WTC11 (cell line): Measurements from ENCODE around the gene AJM1. TPM values are rescaled to one million over a fixed set of nuclear protein-coding genes. Genes with fewer than 3 reads are reported as not detected.
A peak's percentile ranks its signal among the peaks of the same experiment; 100 is the strongest.

ENCODE experiments used
- ATAC-seq: fragments of 200-7000 bp; cut with Tn5 transposase; 2 replicates; pipeline ENCODE4 v1.10.0; 2021; ENCODE audit warnings: mild to moderate bottlenecking, moderate library complexity
- CTCF ChIA-PET: fragments of 300-600 bp; sonication (Branson Sonifier 250); formaldehyde crosslinking; loops from one replicate; lab custom pipeline; 2021; ENCODE audit warnings: antibody characterized with exemption; lab: Charles Lee
- POLR2A ChIA-PET: fragments of 350-600 bp; sonication (Branson Sonifier 250); formaldehyde crosslinking; loops from one replicate; lab custom pipeline; 2021; ENCODE audit warnings: antibody characterized with exemption; lab: Charles Lee
- DNase-seq: peaks from one replicate; pipeline ENCODE4 v3.0.0; 2021; ENCODE audit warnings: low spot score
- H3K27ac Mint-ChIP-seq: 2 replicates; pipeline ENCODE4 v1.8.0; 2021; ENCODE audit warnings: mixed read lengths
- H3K27me3 Mint-ChIP-seq: 2 replicates; pipeline ENCODE4 v1.8.0; 2021; ENCODE audit warnings: low read depth, mild to moderate bottlenecking, moderate library complexity, mixed read lengths
- H3K36me3 Mint-ChIP-seq: 2 replicates; pipeline ENCODE4 v1.8.0; 2021; ENCODE audit warnings: mixed read lengths
- H3K4me1 Mint-ChIP-seq: 2 replicates; pipeline ENCODE4 v1.8.0; 2022; ENCODE audit warnings: mixed read lengths
- H3K4me3 Mint-ChIP-seq: 2 replicates; pipeline ENCODE4 v1.8.0; 2021; ENCODE audit warnings: mild to moderate bottlenecking, moderate library complexity, mixed read lengths
- H3K9me3 Mint-ChIP-seq: 2 replicates; pipeline ENCODE4 v1.8.0; 2021; ENCODE audit warnings: mixed read lengths
- ATF1 ChIP-seq: sonication (generic); formaldehyde crosslinking; IDR thresholded peaks from 2 replicates; pipeline ENCODE4 v1.8.1; 2023; ENCODE audit warnings: mild to moderate bottlenecking, moderate library complexity, missing genetic modification reagents
- CREM ChIP-seq: sonication (generic); formaldehyde crosslinking; IDR thresholded peaks from 2 replicates; pipeline ENCODE4 v1.8.1; 2022; ENCODE audit warnings: mild to moderate bottlenecking, missing genetic modification reagents, moderate library complexity
- FOXK1 ChIP-seq: sonication (generic); formaldehyde crosslinking; IDR thresholded peaks from 2 replicates; pipeline ENCODE4 v1.8.0; 2022; ENCODE audit warnings: mild to moderate bottlenecking, moderate library complexity, missing genetic modification reagents
- FOXP1 ChIP-seq: sonication (generic); formaldehyde crosslinking; IDR thresholded peaks from 2 replicates; pipeline ENCODE4 v1.8.0; 2022; ENCODE audit warnings: missing genetic modification reagents, mild to moderate bottlenecking, moderate library complexity, borderline replicate concordance
- GABPB1 ChIP-seq: sonication (generic); formaldehyde crosslinking; IDR thresholded peaks from 2 replicates; pipeline ENCODE4 v1.8.1; 2023; ENCODE audit warnings: mild to moderate bottlenecking, missing genetic modification reagents
- GRHL2 ChIP-seq: fragments of 250-450 bp; sonication (Bioruptor Pico); IDR thresholded peaks from 2 replicates; pipeline ENCODE4 v1.8.0; 2022; ENCODE audit warnings: mild to moderate bottlenecking, moderate library complexity; ENCODE audit not compliant: insufficient replicate concordance, severe bottlenecking
- JAZF1 ChIP-seq: fragments of 250-450 bp; sonication (Bioruptor Pico); IDR thresholded peaks from 2 replicates; pipeline ENCODE4 v1.9.0; 2021; ENCODE audit warnings: moderate library complexity, mild to moderate bottlenecking, inconsistent platforms
- NFATC4 ChIP-seq: fragments of 250-450 bp; sonication (Bioruptor Pico); IDR thresholded peaks from 2 replicates; pipeline ENCODE4 v1.9.0; 2021; ENCODE audit warnings: mild to moderate bottlenecking
- OVOL2 ChIP-seq: fragments of 250-450 bp; sonication (Bioruptor Pico); IDR thresholded peaks from 2 replicates; pipeline ENCODE4 v1.9.0; 2021; ENCODE audit warnings: mild to moderate bottlenecking, borderline replicate concordance
- RELA ChIP-seq: sonication (generic); formaldehyde crosslinking; IDR thresholded peaks from 2 replicates; pipeline ENCODE4 v1.8.1; 2022; ENCODE audit warnings: missing genetic modification reagents, mild to moderate bottlenecking, borderline replicate concordance
- RORB ChIP-seq: fragments of 250-450 bp; sonication (Bioruptor Pico); IDR thresholded peaks from 2 replicates; pipeline ENCODE4 v1.9.0; 2021; ENCODE audit warnings: mild to moderate bottlenecking
- SMAD3 ChIP-seq: sonication (generic); formaldehyde crosslinking; IDR thresholded peaks from 2 replicates; pipeline ENCODE4 v1.8.0; 2022; ENCODE audit warnings: missing genetic modification reagents, mild to moderate bottlenecking, borderline replicate concordance
- ZNF232 ChIP-seq: sonication (generic); formaldehyde crosslinking; IDR thresholded peaks from 2 replicates; pipeline ENCODE4 v1.8.0; 2022; ENCODE audit warnings: mild to moderate bottlenecking, missing genetic modification reagents
- ZNF263 ChIP-seq: sonication (generic); formaldehyde crosslinking; IDR thresholded peaks from 2 replicates; pipeline ENCODE4 v1.8.1; 2022; ENCODE audit warnings: low read depth, mild to moderate bottlenecking, moderate library complexity, missing genetic modification reagents
- ZNF423 ChIP-seq: fragments of 250-450 bp; sonication (Bioruptor Pico); IDR thresholded peaks from 2 replicates; pipeline ENCODE4 v2.1.2; 2022; ENCODE audit warnings: mild to moderate bottlenecking, moderate library complexity
- total RNA-seq: library from RNA; stranded (reverse); gene quantifications from 3 replicates; pipeline ENCODE4 v1.2.3, GENCODE V29; 2021
- TF ChIP-seq, protein P1 (sequence below): sonication (generic); formaldehyde crosslinking; IDR thresholded peaks from 2 replicates; pipeline ENCODE4 v1.8.1; 2023; ENCODE audit warnings: mild to moderate bottlenecking, moderate library complexity, missing genetic modification reagents
- TF ChIP-seq, protein P2 (sequence below): sonication (generic); formaldehyde crosslinking; IDR thresholded peaks from 2 replicates; pipeline ENCODE4 v1.8.1; 2022; ENCODE audit warnings: mild to moderate bottlenecking, moderate library complexity, missing genetic modification reagents
- TF ChIP-seq, protein P3 (sequence below): sonication (generic); formaldehyde crosslinking; IDR thresholded peaks from 2 replicates; pipeline ENCODE4 v1.8.1; 2022; ENCODE audit warnings: low read depth, missing genetic modification reagents, borderline replicate concordance
- TF ChIP-seq, protein P4 (sequence below): sonication (generic); formaldehyde crosslinking; IDR thresholded peaks from 2 replicates; pipeline ENCODE4 v1.8.0; 2022; ENCODE audit warnings: mild to moderate bottlenecking, missing genetic modification reagents
- TF ChIP-seq, protein P5 (sequence below): sonication (generic); formaldehyde crosslinking; IDR thresholded peaks from 2 replicates; pipeline ENCODE4 v1.8.1; 2023; ENCODE audit warnings: mild to moderate bottlenecking, missing genetic modification reagents, moderate library complexity
- TF ChIP-seq, protein P6 (sequence below): sonication (generic); formaldehyde crosslinking; IDR thresholded peaks from 2 replicates; pipeline ENCODE4 v1.8.0; 2022; ENCODE audit warnings: missing genetic modification reagents
- TF ChIP-seq, protein P7 (sequence below): sonication (generic); formaldehyde crosslinking; conservative IDR thresholded peaks from 2 replicates; pipeline ENCODE4 v1.8.1; 2022; ENCODE audit warnings: mild to moderate bottlenecking, missing genetic modification reagents

The AJM1 gene
- total RNA-seq, 1 experiment from 2014 or later = 1.6 TPM

DNA sequence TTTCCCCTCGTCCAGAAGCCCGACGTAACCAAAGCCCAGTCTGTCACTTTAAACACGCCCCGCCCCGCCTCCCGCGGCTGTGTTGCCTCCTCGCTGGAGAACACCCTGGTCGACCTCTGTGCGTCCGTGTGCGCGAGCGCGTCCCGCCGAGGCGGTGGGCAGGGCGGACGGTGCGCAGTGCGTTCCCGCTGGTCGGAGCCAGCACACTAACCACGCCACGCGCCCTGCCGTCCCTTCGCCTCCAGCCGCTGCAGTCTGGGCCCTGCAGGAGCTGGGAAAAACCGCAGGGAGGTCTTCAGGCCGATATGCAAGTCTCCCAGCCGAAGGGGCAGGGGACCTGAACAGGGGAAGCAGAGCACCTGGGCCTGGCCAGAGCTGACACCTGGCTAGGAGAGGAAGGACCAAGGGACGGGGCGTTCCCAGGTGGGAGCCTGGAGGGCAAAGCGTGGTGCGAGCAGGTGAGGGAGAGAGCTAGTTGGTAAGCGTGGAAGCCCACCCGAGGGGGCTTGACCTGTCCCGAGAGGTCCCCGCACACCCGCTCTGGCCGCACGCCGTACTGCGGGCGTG is 5.6 kb downstream of the AJM1 start (continued):
- TF ChIP-seq, protein P1, sequence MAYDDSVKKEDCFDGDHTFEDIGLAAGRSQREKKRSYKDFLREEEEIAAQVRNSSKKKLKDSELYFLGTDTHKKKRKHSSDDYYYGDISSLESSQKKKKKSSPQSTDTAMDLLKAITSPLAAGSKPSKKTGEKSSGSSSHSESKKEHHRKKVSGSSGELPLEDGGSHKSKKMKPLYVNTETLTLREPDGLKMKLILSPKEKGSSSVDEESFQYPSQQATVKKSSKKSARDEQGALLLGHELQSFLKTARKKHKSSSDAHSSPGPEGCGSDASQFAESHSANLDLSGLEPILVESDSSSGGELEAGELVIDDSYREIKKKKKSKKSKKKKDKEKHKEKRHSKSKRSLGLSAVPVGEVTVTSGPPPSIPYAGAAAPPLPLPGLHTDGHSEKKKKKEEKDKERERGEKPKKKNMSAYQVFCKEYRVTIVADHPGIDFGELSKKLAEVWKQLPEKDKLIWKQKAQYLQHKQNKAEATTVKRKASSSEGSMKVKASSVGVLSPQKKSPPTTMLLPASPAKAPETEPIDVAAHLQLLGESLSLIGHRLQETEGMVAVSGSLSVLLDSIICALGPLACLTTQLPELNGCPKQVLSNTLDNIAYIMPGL = peak; percentile 84
- TF ChIP-seq OVOL2 (CRISPR knock-in tag) (no peak), ZNF423 (no peak), CREM (CRISPR knock-in tag) (no peak), FOXK1 (peak; percentile 77), RELA (CRISPR knock-in tag) (0 out of 2 replicates have a peak, but pooled peaks have one; percentile 76), GABPB1 (CRISPR knock-in tag) (peak; percentile 55; the same call in 1 of the 2 replicates), SMAD3 (CRISPR knock-in tag) (0 out of 2 replicates have a peak, but pooled peaks have one; percentile 46), FOXP1 (CRISPR knock-in tag) (0 out of 2 replicates have a peak, but pooled peaks have one; percentile 62)
- TF ChIP-seq, protein P2, sequence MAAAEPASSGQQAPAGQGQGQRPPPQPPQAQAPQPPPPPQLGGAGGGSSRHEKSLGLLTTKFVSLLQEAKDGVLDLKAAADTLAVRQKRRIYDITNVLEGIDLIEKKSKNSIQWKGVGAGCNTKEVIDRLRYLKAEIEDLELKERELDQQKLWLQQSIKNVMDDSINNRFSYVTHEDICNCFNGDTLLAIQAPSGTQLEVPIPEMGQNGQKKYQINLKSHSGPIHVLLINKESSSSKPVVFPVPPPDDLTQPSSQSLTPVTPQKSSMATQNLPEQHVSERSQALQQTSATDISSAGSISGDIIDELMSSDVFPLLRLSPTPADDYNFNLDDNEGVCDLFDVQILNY (CRISPR knock-in tag) = peak; percentile 78; the same call in 1 of the 2 replicates
- TF ChIP-seq, protein P3, sequence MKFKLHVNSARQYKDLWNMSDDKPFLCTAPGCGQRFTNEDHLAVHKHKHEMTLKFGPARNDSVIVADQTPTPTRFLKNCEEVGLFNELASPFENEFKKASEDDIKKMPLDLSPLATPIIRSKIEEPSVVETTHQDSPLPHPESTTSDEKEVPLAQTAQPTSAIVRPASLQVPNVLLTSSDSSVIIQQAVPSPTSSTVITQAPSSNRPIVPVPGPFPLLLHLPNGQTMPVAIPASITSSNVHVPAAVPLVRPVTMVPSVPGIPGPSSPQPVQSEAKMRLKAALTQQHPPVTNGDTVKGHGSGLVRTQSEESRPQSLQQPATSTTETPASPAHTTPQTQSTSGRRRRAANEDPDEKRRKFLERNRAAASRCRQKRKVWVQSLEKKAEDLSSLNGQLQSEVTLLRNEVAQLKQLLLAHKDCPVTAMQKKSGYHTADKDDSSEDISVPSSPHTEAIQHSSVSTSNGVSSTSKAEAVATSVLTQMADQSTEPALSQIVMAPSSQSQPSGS (CRISPR knock-in tag) = no peak
- TF ChIP-seq, protein P4, sequence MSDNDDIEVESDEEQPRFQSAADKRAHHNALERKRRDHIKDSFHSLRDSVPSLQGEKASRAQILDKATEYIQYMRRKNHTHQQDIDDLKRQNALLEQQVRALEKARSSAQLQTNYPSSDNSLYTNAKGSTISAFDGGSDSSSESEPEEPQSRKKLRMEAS = 0 out of 2 replicates have a peak, but pooled peaks have one; percentile 34

DNA sequence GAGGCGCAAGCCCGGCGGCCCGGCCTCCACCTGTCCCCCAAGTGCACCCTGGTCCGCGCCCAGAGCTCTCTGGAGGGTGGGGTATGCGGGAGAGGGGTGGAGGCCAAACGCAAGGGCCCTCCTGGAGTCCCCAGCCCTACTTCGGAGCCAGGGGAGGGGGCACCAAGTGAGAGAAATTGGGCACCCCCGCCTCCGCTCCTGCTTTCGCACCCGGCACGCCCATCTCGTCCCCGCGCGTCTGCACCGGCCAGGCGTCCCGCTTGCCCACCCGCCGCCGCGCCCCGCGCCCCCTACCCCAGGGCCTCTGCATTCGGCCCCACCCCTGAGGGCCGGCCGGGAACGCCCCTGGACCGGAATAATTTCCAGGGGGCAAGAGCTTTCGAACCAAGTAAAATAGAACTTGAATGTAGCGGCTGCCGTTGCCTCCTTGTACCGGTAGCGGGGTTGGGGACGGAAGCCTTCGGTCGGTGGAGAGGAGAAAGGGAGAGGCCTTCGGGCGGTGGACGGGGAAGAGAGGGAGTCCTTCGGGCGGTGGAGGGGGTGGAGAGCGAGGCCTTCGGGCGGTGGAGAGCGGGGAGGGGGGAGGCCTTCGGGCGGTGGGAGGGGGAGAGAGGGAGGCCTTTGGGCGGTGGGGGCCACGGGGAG is 6.2 kb downstream of the AJM1 start:
- CTCF ChIA-PET = interaction anchor here (0.7 to 3.0 kb wide), 11 partner anchors 13 to 220 kb away, joined by 3 to 18 read pairs (median 10); partner anchors contain the start of genes NPDC1 and RABL6
- TF ChIP-seq JAZF1 (CRISPR knock-in tag) = no peak
- TF ChIP-seq NFATC4 (CRISPR knock-in tag) = no peak
- TF ChIP-seq ZNF263 = no peak
- TF ChIP-seq RORB (CRISPR knock-in tag) = no peak
- TF ChIP-seq, protein P3 (CRISPR knock-in tag) = no peak
- TF ChIP-seq ATF1 (CRISPR knock-in tag) = no peak
- no peak for TF ChIP-seq ZNF232
- TF ChIP-seq, protein P5, sequence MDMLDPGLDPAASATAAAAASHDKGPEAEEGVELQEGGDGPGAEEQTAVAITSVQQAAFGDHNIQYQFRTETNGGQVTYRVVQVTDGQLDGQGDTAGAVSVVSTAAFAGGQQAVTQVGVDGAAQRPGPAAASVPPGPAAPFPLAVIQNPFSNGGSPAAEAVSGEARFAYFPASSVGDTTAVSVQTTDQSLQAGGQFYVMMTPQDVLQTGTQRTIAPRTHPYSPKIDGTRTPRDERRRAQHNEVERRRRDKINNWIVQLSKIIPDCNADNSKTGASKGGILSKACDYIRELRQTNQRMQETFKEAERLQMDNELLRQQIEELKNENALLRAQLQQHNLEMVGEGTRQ (CRISPR knock-in tag) = no peak
- TF ChIP-seq GRHL2 (CRISPR knock-in tag) = no peak
- TF ChIP-seq, protein P6, sequence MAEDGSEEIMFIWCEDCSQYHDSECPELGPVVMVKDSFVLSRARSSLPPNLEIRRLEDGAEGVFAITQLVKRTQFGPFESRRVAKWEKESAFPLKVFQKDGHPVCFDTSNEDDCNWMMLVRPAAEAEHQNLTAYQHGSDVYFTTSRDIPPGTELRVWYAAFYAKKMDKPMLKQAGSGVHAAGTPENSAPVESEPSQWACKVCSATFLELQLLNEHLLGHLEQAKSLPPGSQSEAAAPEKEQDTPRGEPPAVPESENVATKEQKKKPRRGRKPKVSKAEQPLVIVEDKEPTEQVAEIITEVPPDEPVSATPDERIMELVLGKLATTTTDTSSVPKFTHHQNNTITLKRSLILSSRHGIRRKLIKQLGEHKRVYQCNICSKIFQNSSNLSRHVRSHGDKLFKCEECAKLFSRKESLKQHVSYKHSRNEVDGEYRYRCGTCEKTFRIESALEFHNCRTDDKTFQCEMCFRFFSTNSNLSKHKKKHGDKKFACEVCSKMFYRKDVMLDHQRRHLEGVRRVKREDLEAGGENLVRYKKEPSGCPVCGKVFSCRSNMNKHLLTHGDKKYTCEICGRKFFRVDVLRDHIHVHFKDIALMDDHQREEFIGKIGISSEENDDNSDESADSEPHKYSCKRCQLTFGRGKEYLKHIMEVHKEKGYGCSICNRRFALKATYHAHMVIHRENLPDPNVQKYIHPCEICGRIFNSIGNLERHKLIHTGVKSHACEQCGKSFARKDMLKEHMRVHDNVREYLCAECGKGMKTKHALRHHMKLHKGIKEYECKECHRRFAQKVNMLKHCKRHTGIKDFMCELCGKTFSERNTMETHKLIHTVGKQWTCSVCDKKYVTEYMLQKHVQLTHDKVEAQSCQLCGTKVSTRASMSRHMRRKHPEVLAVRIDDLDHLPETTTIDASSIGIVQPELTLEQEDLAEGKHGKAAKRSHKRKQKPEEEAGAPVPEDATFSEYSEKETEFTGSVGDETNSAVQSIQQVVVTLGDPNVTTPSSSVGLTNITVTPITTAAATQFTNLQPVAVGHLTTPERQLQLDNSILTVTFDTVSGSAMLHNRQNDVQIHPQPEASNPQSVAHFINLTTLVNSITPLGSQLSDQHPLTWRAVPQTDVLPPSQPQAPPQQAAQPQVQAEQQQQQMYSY (CRISPR knock-in tag) = no peak
- TF ChIP-seq, protein P7, sequence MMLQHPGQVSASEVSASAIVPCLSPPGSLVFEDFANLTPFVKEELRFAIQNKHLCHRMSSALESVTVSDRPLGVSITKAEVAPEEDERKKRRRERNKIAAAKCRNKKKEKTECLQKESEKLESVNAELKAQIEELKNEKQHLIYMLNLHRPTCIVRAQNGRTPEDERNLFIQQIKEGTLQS = no peak

More for the DNA sequence above, 6.2 kb downstream of the AJM1 start:
- no peaks in the 10 kb centered on the region for H3K9me3 Mint-ChIP-seq
- H3K36me3 Mint-ChIP-seq = peaks cover 2% of the 10 kb centered on the region; the same call in 1 of the 2 replicates
- DNase-seq = peak; percentile 60
- H3K4me3 Mint-ChIP-seq = peak overlapping the region; percentile 94
- H3K27me3 Mint-ChIP-seq = peaks cover 3% of the 10 kb centered on the region
- peak overlapping the region; percentile 94 for H3K27ac Mint-ChIP-seq
- POLR2A ChIA-PET = interaction anchor here (0.6 to 3.0 kb wide), 6 partner anchors 13 to 452 kb away, joined by 3 to 14 read pairs (median 4); partner anchors contain the start of gene EDF1
- peaks cover 6% of the 10 kb centered on the region for H3K4me1 Mint-ChIP-seq
- ATAC-seq = peak; percentile 0; the same call in 1 of the 2 replicates
